Measurements from ENCODE around the gene AP4M1. TPM values are rescaled to one million over a fixed set of nuclear protein-coding genes. Genes with fewer than 3 reads are reported as not detected.
A peak's percentile ranks its signal among the peaks of the same experiment; 100 is the strongest.

AP4M1 gene
- total and polyA plus RNA-seq, 9 of the 15 experiments (the other 6 are each of a cell fraction or from before 2014, with no cell fraction given) = 1.3 to 30.9 (median 14.1) TPM

DNA sequence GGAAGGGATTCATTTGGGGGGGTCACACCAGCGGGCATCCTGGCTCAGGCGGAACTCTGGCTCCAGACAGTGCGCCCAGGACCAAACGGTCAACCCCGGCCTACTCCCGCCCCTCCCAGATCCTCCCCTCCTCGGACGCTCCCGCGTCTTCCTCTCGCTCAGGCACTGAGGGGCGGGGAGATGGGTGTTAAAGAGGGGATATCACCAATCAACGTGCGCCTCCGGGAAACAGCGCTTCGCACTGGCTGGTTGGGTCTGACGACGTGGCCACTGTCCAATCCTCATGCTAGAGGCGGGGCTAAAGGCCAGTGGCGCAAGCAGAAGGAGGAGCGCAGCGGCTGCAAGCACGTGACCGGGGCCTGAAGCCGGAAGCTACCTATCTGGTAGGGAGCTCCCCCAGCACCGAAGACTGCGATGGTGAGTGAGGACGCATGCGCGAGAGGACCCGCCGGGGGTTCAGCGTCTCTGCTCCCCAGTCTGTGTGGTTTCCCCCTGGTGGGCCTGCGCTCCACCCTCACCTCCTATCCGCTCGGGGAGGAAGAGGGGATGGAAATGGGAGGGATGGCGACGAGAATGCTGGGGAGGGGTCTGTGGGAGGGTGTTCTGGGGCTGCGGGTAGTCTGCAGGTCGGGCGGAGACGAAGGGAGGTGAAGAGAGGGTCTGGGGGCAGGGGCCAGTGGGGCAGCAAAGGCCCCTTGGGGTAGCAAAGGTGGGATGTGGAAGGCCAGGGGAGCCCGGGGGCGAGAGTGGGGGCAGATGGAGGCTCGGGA, 47.3 kb downstream of the AP4M1 start, which contains the start of gene LAMTOR4 (continued):
- peak; percentile 67 for TF ChIP-seq POLR2AphosphoS5 (IDR thresholded peaks at IDR 0.05; ENCODE audit: control insufficient read depth, insufficient read depth, low read depth, low read length)
- no peak for TF ChIP-seq BCL6 (CRISPR knock-in tag; IDR thresholded peaks at IDR 0.05)
- TF ChIP-seq MIER1 (IDR thresholded peaks at IDR 0.05; ENCODE audit: low read depth) = peak; percentile 58; the same call in 1 of the 2 replicates
- peak; percentile 16; the same call in 1 of the 2 replicates for TF ChIP-seq LEF1 (IDR thresholded peaks at IDR 0.05)
- no peak for TF ChIP-seq U2AF2 (optimal IDR thresholded peaks at IDR 0.05; ENCODE audit: low read depth, low read length)
- TF ChIP-seq POLR2B (IDR thresholded peaks at IDR 0.05; ENCODE audit: low read depth, partially characterized antibody) = peak; percentile 85
- TF ChIP-seq TAF1 (IDR thresholded peaks at IDR 0.05; ENCODE audit: control insufficient read depth, extremely low read depth, insufficient read depth, low read length, severe bottlenecking) = peak; percentile 73
- TF ChIP-seq, protein P1, sequence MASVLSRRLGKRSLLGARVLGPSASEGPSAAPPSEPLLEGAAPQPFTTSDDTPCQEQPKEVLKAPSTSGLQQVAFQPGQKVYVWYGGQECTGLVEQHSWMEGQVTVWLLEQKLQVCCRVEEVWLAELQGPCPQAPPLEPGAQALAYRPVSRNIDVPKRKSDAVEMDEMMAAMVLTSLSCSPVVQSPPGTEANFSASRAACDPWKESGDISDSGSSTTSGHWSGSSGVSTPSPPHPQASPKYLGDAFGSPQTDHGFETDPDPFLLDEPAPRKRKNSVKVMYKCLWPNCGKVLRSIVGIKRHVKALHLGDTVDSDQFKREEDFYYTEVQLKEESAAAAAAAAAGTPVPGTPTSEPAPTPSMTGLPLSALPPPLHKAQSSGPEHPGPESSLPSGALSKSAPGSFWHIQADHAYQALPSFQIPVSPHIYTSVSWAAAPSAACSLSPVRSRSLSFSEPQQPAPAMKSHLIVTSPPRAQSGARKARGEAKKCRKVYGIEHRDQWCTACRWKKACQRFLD (CRISPR knock-in tag; IDR thresholded peaks at IDR 0.05) = 0 out of 2 replicates have a peak, but pooled peaks have one; percentile 50
- TF ChIP-seq FOXM1 (IDR thresholded peaks at IDR 0.05; ENCODE audit: low read depth) = 0 out of 2 replicates have a peak, but pooled peaks have one; percentile 28
- TF ChIP-seq FOXM1 (CRISPR knock-in tag; IDR thresholded peaks at IDR 0.05; ENCODE audit: low read depth) = no peak
- TF ChIP-seq, protein P2, sequence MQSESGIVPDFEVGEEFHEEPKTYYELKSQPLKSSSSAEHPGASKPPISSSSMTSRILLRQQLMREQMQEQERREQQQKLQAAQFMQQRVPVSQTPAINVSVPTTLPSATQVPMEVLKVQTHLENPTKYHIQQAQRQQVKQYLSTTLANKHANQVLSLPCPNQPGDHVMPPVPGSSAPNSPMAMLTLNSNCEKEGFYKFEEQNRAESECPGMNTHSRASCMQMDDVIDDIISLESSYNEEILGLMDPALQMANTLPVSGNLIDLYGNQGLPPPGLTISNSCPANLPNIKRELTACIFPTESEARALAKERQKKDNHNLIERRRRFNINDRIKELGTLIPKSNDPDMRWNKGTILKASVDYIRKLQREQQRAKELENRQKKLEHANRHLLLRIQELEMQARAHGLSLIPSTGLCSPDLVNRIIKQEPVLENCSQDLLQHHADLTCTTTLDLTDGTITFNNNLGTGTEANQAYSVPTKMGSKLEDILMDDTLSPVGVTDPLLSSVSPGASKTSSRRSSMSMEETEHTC (IDR thresholded peaks at IDR 0.05) = peak; percentile 76; the same call in 1 of the 2 replicates
- TF ChIP-seq HMG20A (CRISPR knock-in tag; conservative IDR thresholded peaks at IDR 0.05) = no peak
- TF ChIP-seq POLR2G (IDR thresholded peaks at IDR 0.05; ENCODE audit: low read depth, low read length) = peak; percentile 89
- TF ChIP-seq GTF2A2 (tag; IDR thresholded peaks at IDR 0.05) = no peak
- TF ChIP-seq LARP7 (IDR thresholded peaks at IDR 0.05) = peak; percentile 52; the same call in 1 of the 2 replicates
- TF ChIP-seq, protein P3, sequence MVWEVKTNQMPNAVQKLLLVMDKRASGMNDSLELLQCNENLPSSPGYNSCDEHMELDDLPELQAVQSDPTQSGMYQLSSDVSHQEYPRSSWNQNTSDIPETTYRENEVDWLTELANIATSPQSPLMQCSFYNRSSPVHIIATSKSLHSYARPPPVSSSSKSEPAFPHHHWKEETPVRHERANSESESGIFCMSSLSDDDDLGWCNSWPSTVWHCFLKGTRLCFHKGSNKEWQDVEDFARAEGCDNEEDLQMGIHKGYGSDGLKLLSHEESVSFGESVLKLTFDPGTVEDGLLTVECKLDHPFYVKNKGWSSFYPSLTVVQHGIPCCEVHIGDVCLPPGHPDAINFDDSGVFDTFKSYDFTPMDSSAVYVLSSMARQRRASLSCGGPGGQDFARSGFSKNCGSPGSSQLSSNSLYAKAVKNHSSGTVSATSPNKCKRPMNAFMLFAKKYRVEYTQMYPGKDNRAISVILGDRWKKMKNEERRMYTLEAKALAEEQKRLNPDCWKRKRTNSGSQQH (CRISPR knock-in tag; IDR thresholded peaks at IDR 0.05) = peak; percentile 84
- peak in 1 of 2 experiments; percentile 83; a peak in 1 of 4 replicates for TF ChIP-seq SRF (CRISPR knock-in tag; IDR thresholded peaks at IDR 0.05)
- TF ChIP-seq KDM4B (IDR thresholded peaks at IDR 0.05; ENCODE audit: borderline replicate concordance in 2 of 2, low read depth in 1 of 2) = peak in 1 of 2 experiments; percentile 71; a peak in 1 of 4 replicates
- no peak for TF ChIP-seq EHMT2 (IDR thresholded peaks at IDR 0.05)
- TF ChIP-seq, protein P4, sequence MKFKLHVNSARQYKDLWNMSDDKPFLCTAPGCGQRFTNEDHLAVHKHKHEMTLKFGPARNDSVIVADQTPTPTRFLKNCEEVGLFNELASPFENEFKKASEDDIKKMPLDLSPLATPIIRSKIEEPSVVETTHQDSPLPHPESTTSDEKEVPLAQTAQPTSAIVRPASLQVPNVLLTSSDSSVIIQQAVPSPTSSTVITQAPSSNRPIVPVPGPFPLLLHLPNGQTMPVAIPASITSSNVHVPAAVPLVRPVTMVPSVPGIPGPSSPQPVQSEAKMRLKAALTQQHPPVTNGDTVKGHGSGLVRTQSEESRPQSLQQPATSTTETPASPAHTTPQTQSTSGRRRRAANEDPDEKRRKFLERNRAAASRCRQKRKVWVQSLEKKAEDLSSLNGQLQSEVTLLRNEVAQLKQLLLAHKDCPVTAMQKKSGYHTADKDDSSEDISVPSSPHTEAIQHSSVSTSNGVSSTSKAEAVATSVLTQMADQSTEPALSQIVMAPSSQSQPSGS (CRISPR knock-in tag; IDR thresholded peaks at IDR 0.05) = no peak
- peak; percentile 44; the same call in 1 of the 2 replicates for TF ChIP-seq ZEB2 (IDR thresholded peaks at IDR 0.05)
- 0 out of 2 replicates have a peak, but pooled peaks have one; percentile 22 for TF ChIP-seq ZBTB17 (CRISPR knock-in tag; IDR thresholded peaks at IDR 0.05)
- TF ChIP-seq RBM25 (IDR thresholded peaks at IDR 0.05; ENCODE audit: low read depth, low read length, severe bottlenecking) = peak; percentile 92

Data from K562 (cell line).